Colonic mucosa (tissue), 4 donors: ENCODE results near the gene TMEM256. TPM values are rescaled to one million over a fixed set of nuclear protein-coding genes. Genes with fewer than 3 reads are reported as not detected.

Source experiments
- DNase-seq: peaks from one replicate; pipeline ENCODE4 v3.0.0-alpha.2; 2020
- H3K27ac ChIP-seq: fragments of 200-600 bp; one replicate; pipeline ENCODE4 v1.8.0; 2021
- H3K27me3 ChIP-seq: fragments of 200-600 bp; one replicate; pipeline ENCODE4 v1.8.0; 2021
- H3K36me3 ChIP-seq: fragments of 200-600 bp; one replicate; pipeline ENCODE4 v1.8.0; 2021
- H3K4me1 ChIP-seq: fragments of 200-600 bp; one replicate; pipeline ENCODE4 v1.8.0; 2021; ENCODE audit warnings: mild to moderate bottlenecking
- H3K4me3 ChIP-seq: fragments of 200-600 bp; one replicate; pipeline ENCODE4 v1.8.0; 2021
- H3K9ac ChIP-seq, 2 donors: one replicate each; pipeline ENCODE4 v1.7.0; 2013; ENCODE audit warnings: control low read depth in 2 of 2, low read depth in 2 of 2, low read length in 2 of 2
- H3K9me3 ChIP-seq: fragments of 200-600 bp; one replicate; pipeline ENCODE4 v1.8.0; 2021
- intact Hi-C: fragments of 100-400 bp; cut with DNase I; formaldehyde crosslinking; loops from one replicate; pipeline ENCODE4 v1.14.1; 2022
- total RNA-seq, 2 donors: library from RNA; stranded (reverse); fragmentation: NEBNext Ultra II Directional in 1 of 2; extraction: Animal tissue kit (Norgen Biotek cat#: 25700) in 1 of 2; gene quantifications; one replicate each; pipeline ENCODE4 v1.2.1, GENCODE V29; 2021
- TF ChIP-seq, protein P1 (sequence below): fragments of 200-600 bp; IDR thresholded peaks from one replicate; pipeline ENCODE4 v1.8.0; 2022; ENCODE audit warnings: antibody characterized with exemption, mild to moderate bottlenecking
- donor health status: healthy.
- donor health status: DM: no; HTN: no; CAD: no.
- donor health status: DM: no; HTN: no; CAD: no.

TMEM256 gene
- total RNA-seq, 2 donors from 2014 or later: 88.2 to 101 TPM

- peak; percentile 36 for DNase-seq
- peak overlapping the region in 1 of 2 donors; percentile 55 for H3K9ac ChIP-seq
- H3K27ac ChIP-seq: no peak overlapping the region
- peak overlapping the region; percentile 27 for H3K4me3 ChIP-seq
- no peaks in the 10 kb centered on the region for H3K9me3 ChIP-seq
- H3K27me3 ChIP-seq: peaks cover 38% of the 10 kb centered on the region
- no peaks in the 10 kb centered on the region for H3K36me3 ChIP-seq
- TF ChIP-seq, protein P1, sequence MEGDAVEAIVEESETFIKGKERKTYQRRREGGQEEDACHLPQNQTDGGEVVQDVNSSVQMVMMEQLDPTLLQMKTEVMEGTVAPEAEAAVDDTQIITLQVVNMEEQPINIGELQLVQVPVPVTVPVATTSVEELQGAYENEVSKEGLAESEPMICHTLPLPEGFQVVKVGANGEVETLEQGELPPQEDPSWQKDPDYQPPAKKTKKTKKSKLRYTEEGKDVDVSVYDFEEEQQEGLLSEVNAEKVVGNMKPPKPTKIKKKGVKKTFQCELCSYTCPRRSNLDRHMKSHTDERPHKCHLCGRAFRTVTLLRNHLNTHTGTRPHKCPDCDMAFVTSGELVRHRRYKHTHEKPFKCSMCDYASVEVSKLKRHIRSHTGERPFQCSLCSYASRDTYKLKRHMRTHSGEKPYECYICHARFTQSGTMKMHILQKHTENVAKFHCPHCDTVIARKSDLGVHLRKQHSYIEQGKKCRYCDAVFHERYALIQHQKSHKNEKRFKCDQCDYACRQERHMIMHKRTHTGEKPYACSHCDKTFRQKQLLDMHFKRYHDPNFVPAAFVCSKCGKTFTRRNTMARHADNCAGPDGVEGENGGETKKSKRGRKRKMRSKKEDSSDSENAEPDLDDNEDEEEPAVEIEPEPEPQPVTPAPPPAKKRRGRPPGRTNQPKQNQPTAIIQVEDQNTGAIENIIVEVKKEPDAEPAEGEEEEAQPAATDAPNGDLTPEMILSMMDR: no peak
- H3K4me1 ChIP-seq: peaks cover 18% of the 10 kb centered on the region
- intact Hi-C loops: no loop called here
Observed at GRCh38 chr17:7440113-7440833, 36.4 kb upstream of the TMEM256 start.

DNA sequence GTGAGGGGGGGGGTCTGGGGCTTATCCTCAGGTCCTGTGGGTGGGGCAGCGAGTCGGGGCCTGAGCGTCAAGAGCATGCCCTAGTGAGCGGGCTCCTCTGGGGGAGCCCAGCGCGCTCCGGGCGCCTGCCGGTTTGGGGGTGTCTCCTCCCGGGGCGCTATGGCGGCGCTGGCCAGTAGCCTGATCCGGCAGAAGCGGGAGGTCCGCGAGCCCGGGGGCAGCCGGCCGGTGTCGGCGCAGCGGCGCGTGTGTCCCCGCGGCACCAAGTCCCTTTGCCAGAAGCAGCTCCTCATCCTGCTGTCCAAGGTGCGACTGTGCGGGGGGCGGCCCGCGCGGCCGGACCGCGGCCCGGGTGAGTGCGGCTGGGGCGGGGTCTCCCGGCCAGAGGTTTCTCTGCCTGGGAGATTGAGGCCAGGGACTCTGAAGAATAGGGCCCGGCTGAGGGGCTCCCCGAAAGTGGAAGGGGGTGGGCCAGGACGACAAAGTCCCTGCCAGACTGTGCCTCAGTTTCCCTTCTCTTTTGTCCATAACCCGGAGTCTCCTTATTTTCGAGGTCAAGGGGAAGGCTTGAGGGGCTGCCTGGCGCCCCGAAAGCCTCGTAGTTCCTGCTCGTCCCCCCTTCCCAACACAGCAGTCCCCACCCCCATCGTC lies 35.7 kb upstream of the TMEM256 start, which contains the start of gene FGF11:
Gene FGF11, plus strand, starts transcription at position 51 of the 651 bp plus-strand sequence. Its CDS starts 109 bp downstream, at position 160.
- no peak for DNase-seq
- Histone ChIP-seq H3K4me3 (peak within 1 kb of the TSS; percentile 27), H3K9me3 (no peaks in the 10 kb centered on the region), H3K9ac (peak within 1 kb of the TSS; percentile 4 to 55), H3K4me1 (peaks cover 18% of the 10 kb centered on the region), H3K27ac (no peak within 1 kb of the TSS), H3K27me3 (peaks cover 38% of the 10 kb centered on the region), H3K36me3 (no peaks in the 10 kb centered on the region)
- intact Hi-C loops: loop anchor here (5.0 to 10.0 kb wide), 2 partner anchors 82 to 145 kb away; partner anchors contain the start of genes MPDU1 and TMEM95
- TF ChIP-seq, protein P1: no peak

DNA sequence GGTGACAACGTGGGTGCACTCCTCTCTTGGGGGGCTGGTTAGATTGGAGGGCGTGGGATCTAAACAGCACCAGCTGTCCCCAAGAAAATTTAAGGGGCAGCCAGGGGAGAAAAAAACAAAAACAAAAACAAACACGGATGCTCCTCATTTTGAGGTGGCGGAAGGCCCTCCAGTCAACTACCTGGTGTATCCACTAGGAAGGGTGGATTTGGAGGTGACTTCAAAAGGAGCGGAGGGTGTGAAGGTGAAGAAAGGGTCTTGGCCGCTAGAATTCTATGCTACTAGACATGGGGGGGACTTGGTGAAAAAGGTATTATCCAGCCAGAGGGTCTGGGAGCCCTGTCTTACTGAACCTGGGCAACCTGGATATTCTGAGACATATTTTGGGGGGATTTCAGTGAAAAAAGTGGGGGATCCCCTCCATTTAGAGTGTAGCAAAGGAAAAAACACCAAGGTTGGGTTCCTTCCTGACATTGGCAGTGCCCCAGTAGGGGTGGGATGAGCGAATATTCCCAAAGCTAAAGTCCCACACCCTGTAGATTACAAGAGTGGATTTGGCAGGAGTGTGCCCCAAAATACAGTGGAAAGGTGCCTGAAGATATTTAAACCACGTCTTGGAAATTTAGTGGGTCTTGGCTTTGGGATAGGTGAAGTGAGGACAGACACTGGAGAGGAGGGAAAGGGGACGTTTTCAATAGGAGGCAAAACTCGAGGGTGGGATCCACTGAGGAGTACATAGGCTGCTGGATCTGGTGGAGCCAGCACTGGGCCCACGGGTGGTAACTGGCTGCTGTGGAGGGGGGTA lies 35.0 kb upstream of the TMEM256 start:
- Histone ChIP-seq H3K9ac (no peak overlapping the region), H3K27me3 (peaks cover 38% of the 10 kb centered on the region), H3K27ac (no peak overlapping the region), H3K4me1 (peaks cover 18% of the 10 kb centered on the region), H3K9me3 (no peaks in the 10 kb centered on the region), H3K36me3 (no peaks in the 10 kb centered on the region), H3K4me3 (peak overlapping the region; percentile 26)
- TF ChIP-seq, protein P1: no peak
- no peak for DNase-seq
- intact Hi-C loops: loop anchor here (5.0 to 10.0 kb wide), 2 partner anchors 82 to 146 kb away; partner anchors contain the start of genes MPDU1 and TMEM95

DNA sequence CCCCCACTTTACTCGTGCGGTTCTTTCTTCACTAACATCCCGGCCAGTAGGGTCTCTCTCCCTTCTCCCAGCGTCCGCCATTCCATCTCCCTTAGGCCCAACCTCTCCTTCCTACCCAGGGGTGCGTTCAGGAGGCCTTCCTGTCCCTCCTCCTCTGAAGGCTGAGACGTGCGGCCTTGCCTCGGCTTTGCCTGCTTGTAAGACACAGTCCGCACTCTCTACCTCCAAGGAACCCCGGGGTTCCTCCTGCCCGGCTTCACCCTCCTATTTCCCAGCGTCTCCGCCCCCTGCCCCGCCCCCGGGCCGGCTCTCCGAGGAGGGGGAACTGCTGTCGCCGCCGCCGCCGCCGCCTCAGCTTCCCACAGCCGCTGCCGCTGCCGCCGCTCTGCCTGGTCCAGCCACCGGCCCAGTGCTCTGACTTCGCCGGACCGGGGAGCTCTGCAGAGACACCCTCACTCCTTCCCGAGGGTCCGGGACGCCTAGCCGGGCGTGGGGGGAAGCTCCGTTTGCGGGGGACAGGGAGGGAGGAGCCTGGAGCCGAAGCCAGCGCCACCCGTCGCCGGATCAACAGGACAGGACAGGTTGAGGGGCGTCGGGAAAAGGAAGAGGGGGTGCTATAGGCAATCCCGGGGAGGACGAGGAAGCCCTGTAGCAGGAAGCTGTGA lies 34.2 kb upstream of the TMEM256 start:
- Histone ChIP-seq H3K27me3 (peaks cover 38% of the 10 kb centered on the region), H3K9me3 (no peaks in the 10 kb centered on the region), H3K4me1 (peaks cover 18% of the 10 kb centered on the region), H3K27ac (no peak overlapping the region), H3K4me3 (peak overlapping the region; percentile 26), H3K36me3 (no peaks in the 10 kb centered on the region), H3K9ac (peak overlapping the region; percentile 4 to 26)
- peak; percentile 59 for DNase-seq
- TF ChIP-seq, protein P1: no peak
- intact Hi-C loops: loop anchor here (2.0 to 10.0 kb wide), 3 partner anchors 47 to 147 kb away; partner anchors contain the start of genes MPDU1, POLR2A and TMEM95
